ENCODE measurements around the gene IMP4. TPM values are rescaled to one million over a fixed set of nuclear protein-coding genes. Genes with fewer than 3 reads are reported as not detected.
"Not testable (repeated sequence)": the region's sequence is repeated elsewhere in the genome, so short reads cannot be mapped to it uniquely, and the experiment has no call there.

Gene IMP4
- total and polyA plus RNA-seq, 2 of the 4 experiments (the other 2 are of a cell fraction) = 154 to 169 TPM

DNA sequence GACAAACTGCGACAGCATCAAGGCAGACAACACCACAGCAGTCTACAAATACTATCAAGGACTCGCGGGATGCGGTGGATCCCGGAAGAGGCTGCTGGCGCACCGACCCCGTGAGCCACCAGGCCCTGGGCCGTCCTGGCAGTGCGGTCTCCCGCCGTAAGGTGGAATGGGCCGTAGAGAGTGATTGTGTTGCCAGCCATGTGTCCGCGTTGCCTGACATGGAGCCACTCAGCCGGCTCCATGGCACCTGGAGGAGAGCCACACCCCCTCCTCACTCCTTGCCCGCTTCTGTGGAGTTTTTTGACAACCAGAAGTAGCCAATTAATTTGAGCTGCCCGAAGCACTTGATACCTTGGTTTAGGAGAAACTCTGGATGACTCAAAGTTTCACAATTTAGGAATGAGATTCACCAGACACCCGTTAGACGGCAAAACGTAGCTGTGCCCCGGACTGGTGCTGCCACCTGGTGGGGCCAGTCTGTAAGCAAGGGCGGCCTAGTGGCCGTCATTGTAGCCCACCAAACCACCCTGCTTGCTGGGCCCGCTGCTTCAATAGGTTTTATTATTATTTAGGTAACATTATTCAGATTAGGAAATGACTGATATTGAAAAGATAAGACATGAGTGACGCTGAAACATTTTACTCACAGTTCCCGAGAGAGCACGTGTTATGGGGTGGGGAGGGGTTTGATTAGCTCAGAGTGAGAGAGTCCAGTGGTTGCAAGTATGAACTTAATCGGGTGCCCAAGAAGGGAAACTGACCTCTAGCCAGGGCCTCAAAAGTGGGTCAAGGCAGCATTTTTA is 10.2 kb upstream of the IMP4 start (continued):
- TF ChIP-seq, protein P1, sequence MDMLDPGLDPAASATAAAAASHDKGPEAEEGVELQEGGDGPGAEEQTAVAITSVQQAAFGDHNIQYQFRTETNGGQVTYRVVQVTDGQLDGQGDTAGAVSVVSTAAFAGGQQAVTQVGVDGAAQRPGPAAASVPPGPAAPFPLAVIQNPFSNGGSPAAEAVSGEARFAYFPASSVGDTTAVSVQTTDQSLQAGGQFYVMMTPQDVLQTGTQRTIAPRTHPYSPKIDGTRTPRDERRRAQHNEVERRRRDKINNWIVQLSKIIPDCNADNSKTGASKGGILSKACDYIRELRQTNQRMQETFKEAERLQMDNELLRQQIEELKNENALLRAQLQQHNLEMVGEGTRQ (IDR thresholded peaks at IDR 0.05; ENCODE audit: low read depth, low read length) = no peak
- no peak for TF ChIP-seq NFE2L2 (IDR thresholded peaks at IDR 0.05; ENCODE audit: low read depth, low read length)

DNA sequence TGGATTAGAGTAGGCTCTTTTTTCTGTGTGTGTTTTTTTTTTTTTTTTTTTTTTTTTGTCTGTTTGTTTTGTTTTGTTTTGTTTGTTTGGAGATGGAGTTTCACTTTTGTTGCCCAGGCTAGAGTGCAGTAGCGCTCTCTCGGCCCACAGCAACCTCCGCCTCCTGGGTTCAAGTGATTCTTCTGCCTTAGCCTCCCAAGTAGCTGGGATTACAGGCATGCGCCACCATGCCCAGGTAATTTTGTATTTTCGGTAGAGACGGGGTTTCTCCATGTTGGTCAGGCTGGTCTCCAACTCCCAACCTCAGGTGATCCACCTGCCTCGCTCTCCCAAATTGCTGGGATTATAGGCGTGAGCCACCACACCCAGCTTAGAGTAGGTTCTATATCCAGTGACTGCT is 9.4 kb upstream of the IMP4 start:
- CTCF ChIA-PET = interaction anchor here (0.5 to 1.5 kb wide), 3 partner anchors 11 to 178 kb away, joined by 5 to 8 read pairs (median 5); no protein-coding TSS in a partner anchor
- ATAC-seq (ENCODE audit: low read depth); H4K8ac ChIP-seq (ENCODE audit: low read depth in 2 of 2, low read length in 2 of 2): not testable (repeated sequence)

More for the DNA sequence above, 9.4 kb upstream of the IMP4 start:
- H4K91ac ChIP-seq (ENCODE audit: insufficient read depth, low read depth, low read length); H2BK20ac ChIP-seq (ENCODE audit: low read depth, low read length); H3K4me3 ChIP-seq (ENCODE audit: insufficient read depth, low read depth, low read length); H4K20me1 ChIP-seq (ENCODE audit: insufficient read depth, low read length); H2AFZ ChIP-seq (replicated peaks; ENCODE audit: low read length, poor library complexity); BruUV-seq (replicated peaks); H4K5ac ChIP-seq (ENCODE audit: low read depth, low read length); H3K27me3 ChIP-seq (ENCODE audit: control insufficient read depth, insufficient read depth, low read length); H3K9me3 ChIP-seq (ENCODE audit: control insufficient read depth, insufficient read depth, low read length); H3K23ac ChIP-seq (ENCODE audit: low read depth, low read length); H3K4me2 ChIP-seq (ENCODE audit: low read depth, low read length); H3K4me1 ChIP-seq (ENCODE audit: control insufficient read depth, insufficient read depth, low read length); H3K56ac ChIP-seq (ENCODE audit: extremely low read depth, insufficient read depth, low read length); H3K27ac ChIP-seq (ENCODE audit: insufficient read depth, low read length); dilution Hi-C loops (cut with HindIII; ENCODE audit: low sequenced_read_pairs, unreplicated experiment); H3K18ac ChIP-seq (ENCODE audit: low read depth, low read length); H3K14ac ChIP-seq (replicated peaks; ENCODE audit: low read depth, low read length); H2BK5ac ChIP-seq (ENCODE audit: low read depth, low read length, poor library complexity, severe bottlenecking); H3K36me3 ChIP-seq (ENCODE audit: control insufficient read depth, insufficient read depth, low read length); DNase-seq; H3K79me1 ChIP-seq (ENCODE audit: low read depth in 1 of 2, low read length in 2 of 2); H3K9me1 ChIP-seq (ENCODE audit: insufficient read depth, low read length); H2BK15ac ChIP-seq (ENCODE audit: low read depth, low read length); intact Hi-C loops (cut with micrococcal nuclease); H3K4ac ChIP-seq (ENCODE audit: low read depth, low read length); H2BK120ac ChIP-seq (ENCODE audit: low read depth, low read length); H3K9ac ChIP-seq (ENCODE audit: low read depth, low read length); POLR2A ChIA-PET (ENCODE audit: unreplicated experiment): not testable (repeated sequence)
- WGBS, 2 experiments (ENCODE audit: extremely low coverage in 2 of 2, insufficient read length in 1 of 2) = no CpG with 5 or more reads among the region's 8 CpGs
- Histone ChIP-seq H2AK5ac (ENCODE audit: low read depth, low read length) (0 out of 2 replicates have a peak overlapping the region, but pooled peaks have one; percentile 40), H2AK9ac (replicated peaks; ENCODE audit: low read depth, low read length, poor library complexity) (peak overlapping the region; percentile 42)
- in situ Hi-C loops (cut with MboI; ENCODE audit: low sequenced_read_pairs) = loop anchor here (5.0 kb wide), 1 partner anchor 151 kb away; the partner anchor contains the start of genes MZT2B and SMPD4
